Measurements from ENCODE around the gene RIOK2.
"Not testable (repeated sequence)": the region's sequence is repeated elsewhere in the genome, so short reads cannot be mapped to it uniquely, and the experiment has no call there.

RIOK2 gene

DNA sequence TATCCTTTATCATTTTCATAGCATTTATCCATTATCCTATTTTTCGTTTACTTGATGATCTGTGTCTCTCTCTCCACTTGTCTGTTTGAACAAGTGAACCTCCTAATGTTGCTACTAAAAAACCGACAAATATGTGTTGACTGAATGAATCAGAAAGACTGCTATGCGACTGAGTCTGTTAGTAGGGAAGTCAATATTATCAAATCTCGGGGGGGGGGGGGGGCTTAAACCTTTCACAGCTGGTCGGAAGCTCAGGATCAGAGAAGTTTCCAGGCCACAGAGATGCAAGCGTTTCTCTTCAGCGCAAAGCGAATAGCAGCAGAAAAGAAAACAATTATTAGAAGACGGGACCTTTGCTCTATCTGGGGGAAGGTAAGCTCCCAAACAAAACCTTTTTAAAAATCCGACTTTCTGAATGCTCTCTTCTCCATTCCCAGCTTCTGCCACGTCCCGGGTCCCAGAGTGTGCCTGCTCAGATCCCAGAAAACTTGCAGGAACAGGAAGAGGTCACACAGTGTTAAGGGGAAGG lies 412 bp downstream of the RIOK2 start:
- no peaks in the 10 kb centered on the region for H3F3A ChIP-seq (ENCODE audit: low read depth)
- no peaks in the 10 kb centered on the region for H3K9me3 ChIP-seq (ENCODE audit: insufficient read depth, low read depth, low read length)
- H3K9me2 ChIP-seq (replicated peaks; ENCODE audit: low read depth, low read length) = no peaks in the 10 kb centered on the region
- H3K79me2 ChIP-seq (ENCODE audit: insufficient read depth, low read length) = peaks cover 27% of the 10 kb centered on the region
- H3K4me1 ChIP-seq (ENCODE audit: insufficient read depth, low read length, poor library complexity, severe bottlenecking) = peaks cover 4% of the 10 kb centered on the region
- peaks cover 8% of the 10 kb centered on the region; the same call in 1 of the 2 replicates for H3K36me3 ChIP-seq (ENCODE audit: insufficient read depth, low read length)
- H3K4me2 ChIP-seq (ENCODE audit: low read depth, low read length, poor library complexity, severe bottlenecking) = peak overlapping the region; percentile 90
- no peak for TF ChIP-seq EZH2phosphoT487 (IDR thresholded peaks at IDR 0.05; ENCODE audit: borderline replicate concordance)
- TF ChIP-seq, protein P1, sequence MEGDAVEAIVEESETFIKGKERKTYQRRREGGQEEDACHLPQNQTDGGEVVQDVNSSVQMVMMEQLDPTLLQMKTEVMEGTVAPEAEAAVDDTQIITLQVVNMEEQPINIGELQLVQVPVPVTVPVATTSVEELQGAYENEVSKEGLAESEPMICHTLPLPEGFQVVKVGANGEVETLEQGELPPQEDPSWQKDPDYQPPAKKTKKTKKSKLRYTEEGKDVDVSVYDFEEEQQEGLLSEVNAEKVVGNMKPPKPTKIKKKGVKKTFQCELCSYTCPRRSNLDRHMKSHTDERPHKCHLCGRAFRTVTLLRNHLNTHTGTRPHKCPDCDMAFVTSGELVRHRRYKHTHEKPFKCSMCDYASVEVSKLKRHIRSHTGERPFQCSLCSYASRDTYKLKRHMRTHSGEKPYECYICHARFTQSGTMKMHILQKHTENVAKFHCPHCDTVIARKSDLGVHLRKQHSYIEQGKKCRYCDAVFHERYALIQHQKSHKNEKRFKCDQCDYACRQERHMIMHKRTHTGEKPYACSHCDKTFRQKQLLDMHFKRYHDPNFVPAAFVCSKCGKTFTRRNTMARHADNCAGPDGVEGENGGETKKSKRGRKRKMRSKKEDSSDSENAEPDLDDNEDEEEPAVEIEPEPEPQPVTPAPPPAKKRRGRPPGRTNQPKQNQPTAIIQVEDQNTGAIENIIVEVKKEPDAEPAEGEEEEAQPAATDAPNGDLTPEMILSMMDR (conservative IDR thresholded peaks at IDR 0.05; ENCODE audit: low read length) = no peak
- H4K20me1 ChIP-seq (ENCODE audit: insufficient read depth, low read length, poor library complexity, severe bottlenecking) = peaks cover 7% of the 10 kb centered on the region
- H3K9ac ChIP-seq (ENCODE audit: low read depth, low read length, poor library complexity, severe bottlenecking) = peak overlapping the region; percentile 86
- no peaks in the 10 kb centered on the region for H3K27me3 ChIP-seq (ENCODE audit: insufficient read depth, low read length, poor library complexity, severe bottlenecking)
- peak overlapping the region; percentile 87 for H2AFZ ChIP-seq (ENCODE audit: low read length)
- peak overlapping the region; percentile 93 for H3K4me3 ChIP-seq (ENCODE audit: low read length, poor library complexity, severe bottlenecking)

DNA sequence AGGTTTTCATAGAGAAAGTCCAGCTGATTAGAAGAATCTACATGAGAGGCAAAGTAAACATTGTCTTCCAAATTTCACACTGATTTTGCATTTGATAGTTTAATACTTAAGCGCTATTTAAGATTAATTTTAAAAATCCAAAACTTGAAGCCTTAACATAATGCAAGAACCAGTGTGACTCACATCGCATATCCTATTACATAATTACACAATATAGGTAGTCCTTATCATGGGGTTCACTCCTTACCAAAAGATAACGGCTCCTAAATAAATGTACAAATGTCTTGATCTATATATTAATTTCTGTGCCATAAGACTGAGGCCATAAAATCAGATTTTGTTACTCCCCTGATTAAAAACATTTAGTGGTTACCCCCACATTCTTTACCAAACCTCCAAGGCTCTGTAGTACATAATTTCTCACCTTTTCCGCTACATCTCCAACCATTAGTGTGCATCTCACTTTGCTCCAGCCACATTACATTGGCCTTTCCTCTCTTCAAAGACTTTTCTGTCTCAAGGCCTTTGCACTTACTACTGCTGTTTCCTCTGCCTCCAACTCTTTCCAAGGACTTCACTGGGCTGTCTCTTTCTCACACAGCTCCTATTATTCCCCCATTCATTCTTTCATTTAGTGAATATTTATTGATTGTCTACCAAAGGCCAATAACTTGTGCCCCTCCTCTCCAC lies 1.0 kb downstream of the RIOK2 start:
- peak overlapping the region; percentile 86 for H3K9ac ChIP-seq (ENCODE audit: low read depth, low read length, poor library complexity, severe bottlenecking)
- TF ChIP-seq, protein P1 (conservative IDR thresholded peaks at IDR 0.05; ENCODE audit: low read length) = no peak
- no peak for TF ChIP-seq EZH2phosphoT487 (IDR thresholded peaks at IDR 0.05; ENCODE audit: borderline replicate concordance)
- H3K4me3 ChIP-seq (ENCODE audit: low read length, poor library complexity, severe bottlenecking) = peak overlapping the region; percentile 93
- H3K27me3 ChIP-seq (ENCODE audit: insufficient read depth, low read length, poor library complexity, severe bottlenecking) = no peaks in the 10 kb centered on the region
- peaks cover 27% of the 10 kb centered on the region for H3K79me2 ChIP-seq (ENCODE audit: insufficient read depth, low read length)
- peaks cover 4% of the 10 kb centered on the region for H3K4me1 ChIP-seq (ENCODE audit: insufficient read depth, low read length, poor library complexity, severe bottlenecking)
- peak overlapping the region; percentile 90 for H3K4me2 ChIP-seq (ENCODE audit: low read depth, low read length, poor library complexity, severe bottlenecking)
- no peaks in the 10 kb centered on the region for H3F3A ChIP-seq (ENCODE audit: low read depth)
- H3K9me3 ChIP-seq (ENCODE audit: insufficient read depth, low read depth, low read length) = no peaks in the 10 kb centered on the region
- peaks cover 7% of the 10 kb centered on the region for H4K20me1 ChIP-seq (ENCODE audit: insufficient read depth, low read length, poor library complexity, severe bottlenecking)
- H2AFZ ChIP-seq (ENCODE audit: low read length) = no peak overlapping the region
- no peaks in the 10 kb centered on the region for H3K9me2 ChIP-seq (replicated peaks; ENCODE audit: low read depth, low read length)
- peaks cover 11% of the 10 kb centered on the region; the same call in 1 of the 2 replicates for H3K36me3 ChIP-seq (ENCODE audit: insufficient read depth, low read length)

DNA sequence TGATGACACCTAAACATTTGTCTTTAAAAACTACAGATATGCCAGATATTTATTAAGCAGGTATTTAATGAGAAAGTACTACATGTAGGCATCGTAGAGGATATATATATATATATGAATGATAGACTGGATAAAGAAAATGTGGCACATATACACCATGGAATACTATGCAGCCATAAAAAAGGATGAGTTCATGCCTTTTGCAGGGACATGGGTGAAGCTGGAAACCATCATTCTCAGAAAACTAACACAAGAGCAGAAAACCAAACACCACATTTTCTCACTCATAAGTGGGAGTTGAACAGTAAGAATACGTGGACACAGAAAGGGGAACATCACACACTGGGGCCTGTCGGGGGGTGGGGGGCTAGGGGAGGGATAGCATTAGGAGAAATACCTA lies 3.6 kb downstream of the RIOK2 start:
- not testable (repeated sequence) for H3K9me2 ChIP-seq (replicated peaks; ENCODE audit: low read depth, low read length); H3K9me3 ChIP-seq (ENCODE audit: insufficient read depth, low read depth, low read length); H3K27me3 ChIP-seq (ENCODE audit: insufficient read depth, low read length, poor library complexity, severe bottlenecking); H4K20me1 ChIP-seq (ENCODE audit: insufficient read depth, low read length, poor library complexity, severe bottlenecking); H3F3A ChIP-seq (ENCODE audit: low read depth); H2AFZ ChIP-seq (ENCODE audit: low read length); H3K4me1 ChIP-seq (ENCODE audit: insufficient read depth, low read length, poor library complexity, severe bottlenecking); H3K4me3 ChIP-seq (ENCODE audit: low read length, poor library complexity, severe bottlenecking); H3K4me2 ChIP-seq (ENCODE audit: low read depth, low read length, poor library complexity, severe bottlenecking); H3K9ac ChIP-seq (ENCODE audit: low read depth, low read length, poor library complexity, severe bottlenecking)
- peaks cover 12% of the 10 kb centered on the region; the same call in 1 of the 2 replicates for H3K36me3 ChIP-seq (ENCODE audit: insufficient read depth, low read length)
- peaks cover 27% of the 10 kb centered on the region for H3K79me2 ChIP-seq (ENCODE audit: insufficient read depth, low read length)
